HEK293 (cell line): ENCODE results near the gene ARHGAP28.

Experiments used
- AEBP2 ChIP-seq: fragments of 450-650 bp; formaldehyde crosslinking; IDR thresholded peaks from 2 replicates; pipeline ENCODE4 v1.5.1; 2016; ENCODE audit warnings: missing biosample characterization, missing genetic modification characterization, borderline replicate concordance
- CTCF ChIP-seq: fragments of 450-650 bp; formaldehyde crosslinking; IDR thresholded peaks from 2 replicates; pipeline ENCODE4 v1.5.1; 2016; ENCODE audit warnings: missing biosample characterization, missing genetic modification characterization
- GFI1B ChIP-seq: fragments of 450-650 bp; formaldehyde crosslinking; IDR thresholded peaks from 2 replicates; pipeline ENCODE4 v1.5.1; 2016; ENCODE audit warnings: missing biosample characterization, missing genetic modification characterization
- HIC1 ChIP-seq: fragments of 450-650 bp; formaldehyde crosslinking; IDR thresholded peaks from 2 replicates; pipeline ENCODE4 v1.5.1; 2016; ENCODE audit warnings: missing biosample characterization, missing genetic modification characterization
- KLF16 ChIP-seq: fragments of 450-650 bp; formaldehyde crosslinking; IDR thresholded peaks from 2 replicates; pipeline ENCODE4 v1.5.1; 2017; ENCODE audit warnings: missing biosample characterization, missing genetic modification characterization
- MEIS1 ChIP-seq: sonication (generic); formaldehyde crosslinking; IDR thresholded peaks from 2 replicates; pipeline ENCODE4 v1.8.1; 2022; ENCODE audit warnings: missing genetic modification reagents, mild to moderate bottlenecking, borderline replicate concordance
- MZF1 ChIP-seq: fragments of 450-650 bp; formaldehyde crosslinking; IDR thresholded peaks from 2 replicates; pipeline ENCODE4 v1.5.1; 2017; ENCODE audit warnings: missing biosample characterization, missing genetic modification characterization, borderline replicate concordance
- WT1 ChIP-seq: fragments of 450-650 bp; formaldehyde crosslinking; IDR thresholded peaks from 2 replicates; pipeline ENCODE4 v1.5.1; 2016; ENCODE audit warnings: missing biosample characterization, missing genetic modification characterization
- ZBTB8A ChIP-seq: fragments of 450-650 bp; formaldehyde crosslinking; IDR thresholded peaks from 2 replicates; pipeline ENCODE4 v1.5.1; 2016; ENCODE audit warnings: missing biosample characterization, missing genetic modification characterization
- ZFP37 ChIP-seq: fragments of 450-650 bp; formaldehyde crosslinking; IDR thresholded peaks from 2 replicates; pipeline ENCODE4 v1.5.1; 2016; ENCODE audit warnings: missing biosample characterization, missing genetic modification characterization
- ZNF140 ChIP-seq: fragments of 450-650 bp; formaldehyde crosslinking; IDR thresholded peaks from 2 replicates; pipeline ENCODE4 v1.5.1; 2016; ENCODE audit warnings: missing biosample characterization, missing genetic modification characterization
- ZNF157 ChIP-seq: fragments of 450-650 bp; formaldehyde crosslinking; IDR thresholded peaks from 2 replicates; pipeline ENCODE4 v1.5.1; 2016; ENCODE audit warnings: missing biosample characterization, missing genetic modification characterization
- ZNF214 ChIP-seq: fragments of 450-650 bp; formaldehyde crosslinking; IDR thresholded peaks from 2 replicates; pipeline ENCODE4 v1.5.1; 2017; ENCODE audit warnings: missing biosample characterization, mild to moderate bottlenecking, missing genetic modification characterization, borderline replicate concordance
- ZNF311 ChIP-seq: fragments of 450-650 bp; formaldehyde crosslinking; IDR thresholded peaks from 2 replicates; pipeline ENCODE4 v1.5.1; 2017; ENCODE audit warnings: missing biosample characterization, missing genetic modification characterization, borderline replicate concordance
- ZNF350 ChIP-seq: fragments of 450-650 bp; formaldehyde crosslinking; IDR thresholded peaks from 2 replicates; pipeline ENCODE4 v1.5.0; 2017; ENCODE audit warnings: missing biosample characterization, mild to moderate bottlenecking, missing genetic modification characterization
- ZNF366 ChIP-seq: fragments of 450-650 bp; formaldehyde crosslinking; conservative IDR thresholded peaks from 2 replicates; pipeline ENCODE4 v1.5.1; 2016; ENCODE audit warnings: missing biosample characterization, missing genetic modification characterization
- ZNF416 ChIP-seq: fragments of 450-650 bp; formaldehyde crosslinking; IDR thresholded peaks from 2 replicates; pipeline ENCODE4 v1.5.1; 2016; ENCODE audit warnings: missing biosample characterization, missing genetic modification characterization
- ZNF548 ChIP-seq: fragments of 450-650 bp; formaldehyde crosslinking; IDR thresholded peaks from 2 replicates; pipeline ENCODE4 v1.5.1; 2016; ENCODE audit warnings: missing biosample characterization, missing genetic modification characterization
- ZNF549 ChIP-seq: fragments of 450-650 bp; IDR thresholded peaks from 2 replicates; pipeline ENCODE4 v1.5.1; 2018; ENCODE audit warnings: missing biosample characterization, missing genetic modification characterization, mild to moderate bottlenecking, inconsistent platforms, moderate library complexity
- ZNF610 ChIP-seq: fragments of 450-650 bp; formaldehyde crosslinking; IDR thresholded peaks from 2 replicates; pipeline ENCODE4 v1.5.1; 2016; ENCODE audit warnings: missing biosample characterization, missing genetic modification characterization, borderline replicate concordance
- ZNF621 ChIP-seq: fragments of 450-650 bp; formaldehyde crosslinking; IDR thresholded peaks from 2 replicates; pipeline ENCODE4 v1.5.1; 2017; ENCODE audit warnings: missing biosample characterization, missing genetic modification characterization
- ZNF677 ChIP-seq: fragments of 450-650 bp; IDR thresholded peaks from 2 replicates; pipeline ENCODE4 v1.5.0; 2018; ENCODE audit warnings: missing biosample characterization, mild to moderate bottlenecking, missing genetic modification characterization, moderate library complexity
- ZNF830 ChIP-seq: fragments of 450-650 bp; IDR thresholded peaks from 2 replicates; pipeline ENCODE4 v1.5.0; 2018; ENCODE audit warnings: missing biosample characterization, missing genetic modification characterization, low read depth, mild to moderate bottlenecking, moderate library complexity
- TF ChIP-seq, protein P1 (sequence below): fragments of 450-650 bp; formaldehyde crosslinking; IDR thresholded peaks from 2 replicates; pipeline ENCODE4 v1.5.1; 2016; ENCODE audit warnings: missing biosample characterization, missing genetic modification characterization
- TF ChIP-seq, protein P2 (sequence below): IDR thresholded peaks from 2 replicates; pipeline ENCODE4 v1.6.1; 2011; ENCODE audit warnings: mild to moderate bottlenecking, low read depth, low read length, borderline replicate concordance
- TF ChIP-seq, protein P3 (sequence below): fragments of 450-650 bp; formaldehyde crosslinking; conservative IDR thresholded peaks from 2 replicates; pipeline ENCODE4 v1.5.1; 2016; ENCODE audit warnings: low read depth, missing biosample characterization, missing genetic modification characterization

The ARHGAP28 gene

GRCh38 chr18:6775702-6776101 lies 46.2 kb downstream of the ARHGAP28 start (continued):
- TF ChIP-seq CTCF (tag by site-specific recombination): no peak
- TF ChIP-seq WT1: peak; percentile 89
- no peak for TF ChIP-seq MEIS1 (CRISPR knock-in tag)
- no peak for TF ChIP-seq ZBTB8A (tag by site-specific recombination)
- no peak for TF ChIP-seq ZFP37 (tag by site-specific recombination)
- no peak for TF ChIP-seq KLF16 (tag by site-specific recombination)
- no peak for TF ChIP-seq ZNF677
- no peak for TF ChIP-seq GFI1B (tag by site-specific recombination)
- TF ChIP-seq ZNF366 (tag by site-specific recombination): no peak; the same call in 1 of the 2 replicates
- TF ChIP-seq HIC1: no peak
- no peak for TF ChIP-seq ZNF140 (tag by site-specific recombination)
- no peak for TF ChIP-seq ZNF157
- peak; percentile 32; the same call in 1 of the 2 replicates for TF ChIP-seq MZF1 (tag by site-specific recombination)
- no peak for TF ChIP-seq ZNF549
- no peak for TF ChIP-seq ZNF830 (tag by site-specific recombination)
- TF ChIP-seq ZNF548 (tag by site-specific recombination): no peak
- TF ChIP-seq ZNF311: no peak
- TF ChIP-seq, protein P1, sequence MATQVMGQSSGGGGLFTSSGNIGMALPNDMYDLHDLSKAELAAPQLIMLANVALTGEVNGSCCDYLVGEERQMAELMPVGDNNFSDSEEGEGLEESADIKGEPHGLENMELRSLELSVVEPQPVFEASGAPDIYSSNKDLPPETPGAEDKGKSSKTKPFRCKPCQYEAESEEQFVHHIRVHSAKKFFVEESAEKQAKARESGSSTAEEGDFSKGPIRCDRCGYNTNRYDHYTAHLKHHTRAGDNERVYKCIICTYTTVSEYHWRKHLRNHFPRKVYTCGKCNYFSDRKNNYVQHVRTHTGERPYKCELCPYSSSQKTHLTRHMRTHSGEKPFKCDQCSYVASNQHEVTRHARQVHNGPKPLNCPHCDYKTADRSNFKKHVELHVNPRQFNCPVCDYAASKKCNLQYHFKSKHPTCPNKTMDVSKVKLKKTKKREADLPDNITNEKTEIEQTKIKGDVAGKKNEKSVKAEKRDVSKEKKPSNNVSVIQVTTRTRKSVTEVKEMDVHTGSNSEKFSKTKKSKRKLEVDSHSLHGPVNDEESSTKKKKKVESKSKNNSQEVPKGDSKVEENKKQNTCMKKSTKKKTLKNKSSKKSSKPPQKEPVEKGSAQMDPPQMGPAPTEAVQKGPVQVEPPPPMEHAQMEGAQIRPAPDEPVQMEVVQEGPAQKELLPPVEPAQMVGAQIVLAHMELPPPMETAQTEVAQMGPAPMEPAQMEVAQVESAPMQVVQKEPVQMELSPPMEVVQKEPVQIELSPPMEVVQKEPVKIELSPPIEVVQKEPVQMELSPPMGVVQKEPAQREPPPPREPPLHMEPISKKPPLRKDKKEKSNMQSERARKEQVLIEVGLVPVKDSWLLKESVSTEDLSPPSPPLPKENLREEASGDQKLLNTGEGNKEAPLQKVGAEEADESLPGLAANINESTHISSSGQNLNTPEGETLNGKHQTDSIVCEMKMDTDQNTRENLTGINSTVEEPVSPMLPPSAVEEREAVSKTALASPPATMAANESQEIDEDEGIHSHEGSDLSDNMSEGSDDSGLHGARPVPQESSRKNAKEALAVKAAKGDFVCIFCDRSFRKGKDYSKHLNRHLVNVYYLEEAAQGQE (tag by site-specific recombination): no peak
- no peak for TF ChIP-seq AEBP2
- no peak for TF ChIP-seq ZNF350 (tag by site-specific recombination)
- TF ChIP-seq, protein P2, sequence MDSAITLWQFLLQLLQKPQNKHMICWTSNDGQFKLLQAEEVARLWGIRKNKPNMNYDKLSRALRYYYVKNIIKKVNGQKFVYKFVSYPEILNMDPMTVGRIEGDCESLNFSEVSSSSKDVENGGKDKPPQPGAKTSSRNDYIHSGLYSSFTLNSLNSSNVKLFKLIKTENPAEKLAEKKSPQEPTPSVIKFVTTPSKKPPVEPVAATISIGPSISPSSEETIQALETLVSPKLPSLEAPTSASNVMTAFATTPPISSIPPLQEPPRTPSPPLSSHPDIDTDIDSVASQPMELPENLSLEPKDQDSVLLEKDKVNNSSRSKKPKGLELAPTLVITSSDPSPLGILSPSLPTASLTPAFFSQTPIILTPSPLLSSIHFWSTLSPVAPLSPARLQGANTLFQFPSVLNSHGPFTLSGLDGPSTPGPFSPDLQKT: no peak
- TF ChIP-seq ZNF214: no peak
- no peak for TF ChIP-seq ZNF621
- no peak for TF ChIP-seq ZNF416 (tag by site-specific recombination)
- no peak for TF ChIP-seq ZNF610 (tag by site-specific recombination)
- TF ChIP-seq, protein P3, sequence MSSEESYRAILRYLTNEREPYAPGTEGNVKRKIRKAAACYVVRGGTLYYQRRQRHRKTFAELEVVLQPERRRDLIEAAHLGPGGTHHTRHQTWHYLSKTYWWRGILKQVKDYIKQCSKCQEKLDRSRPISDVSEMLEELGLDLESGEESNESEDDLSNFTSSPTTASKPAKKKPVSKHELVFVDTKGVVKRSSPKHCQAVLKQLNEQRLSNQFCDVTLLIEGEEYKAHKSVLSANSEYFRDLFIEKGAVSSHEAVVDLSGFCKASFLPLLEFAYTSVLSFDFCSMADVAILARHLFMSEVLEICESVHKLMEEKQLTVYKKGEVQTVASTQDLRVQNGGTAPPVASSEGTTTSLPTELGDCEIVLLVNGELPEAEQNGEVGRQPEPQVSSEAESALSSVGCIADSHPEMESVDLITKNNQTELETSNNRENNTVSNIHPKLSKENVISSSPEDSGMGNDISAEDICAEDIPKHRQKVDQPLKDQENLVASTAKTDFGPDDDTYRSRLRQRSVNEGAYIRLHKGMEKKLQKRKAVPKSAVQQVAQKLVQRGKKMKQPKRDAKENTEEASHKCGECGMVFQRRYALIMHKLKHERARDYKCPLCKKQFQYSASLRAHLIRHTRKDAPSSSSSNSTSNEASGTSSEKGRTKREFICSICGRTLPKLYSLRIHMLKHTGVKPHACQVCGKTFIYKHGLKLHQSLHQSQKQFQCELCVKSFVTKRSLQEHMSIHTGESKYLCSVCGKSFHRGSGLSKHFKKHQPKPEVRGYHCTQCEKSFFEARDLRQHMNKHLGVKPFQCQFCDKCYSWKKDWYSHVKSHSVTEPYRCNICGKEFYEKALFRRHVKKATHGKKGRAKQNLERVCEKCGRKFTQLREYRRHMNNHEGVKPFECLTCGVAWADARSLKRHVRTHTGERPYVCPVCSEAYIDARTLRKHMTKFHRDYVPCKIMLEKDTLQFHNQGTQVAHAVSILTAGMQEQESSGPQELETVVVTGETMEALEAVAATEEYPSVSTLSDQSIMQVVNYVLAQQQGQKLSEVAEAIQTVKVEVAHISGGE: 0 out of 2 replicates have a peak, but pooled peaks have one; percentile 18
